ENCODE data around the gene CRTC1.

GRCh38 chr19:18770663-18771327 is 87.3 kb downstream of the CRTC1 start:
- no peak for TF ChIP-seq SPI1 (IDR thresholded peaks at IDR 0.05; ENCODE audit: borderline replicate concordance, low read depth, low read length)
- TF ChIP-seq E2F5 (CRISPR knock-in tag; IDR thresholded peaks at IDR 0.05), result no peak
- TF ChIP-seq, protein P1, sequence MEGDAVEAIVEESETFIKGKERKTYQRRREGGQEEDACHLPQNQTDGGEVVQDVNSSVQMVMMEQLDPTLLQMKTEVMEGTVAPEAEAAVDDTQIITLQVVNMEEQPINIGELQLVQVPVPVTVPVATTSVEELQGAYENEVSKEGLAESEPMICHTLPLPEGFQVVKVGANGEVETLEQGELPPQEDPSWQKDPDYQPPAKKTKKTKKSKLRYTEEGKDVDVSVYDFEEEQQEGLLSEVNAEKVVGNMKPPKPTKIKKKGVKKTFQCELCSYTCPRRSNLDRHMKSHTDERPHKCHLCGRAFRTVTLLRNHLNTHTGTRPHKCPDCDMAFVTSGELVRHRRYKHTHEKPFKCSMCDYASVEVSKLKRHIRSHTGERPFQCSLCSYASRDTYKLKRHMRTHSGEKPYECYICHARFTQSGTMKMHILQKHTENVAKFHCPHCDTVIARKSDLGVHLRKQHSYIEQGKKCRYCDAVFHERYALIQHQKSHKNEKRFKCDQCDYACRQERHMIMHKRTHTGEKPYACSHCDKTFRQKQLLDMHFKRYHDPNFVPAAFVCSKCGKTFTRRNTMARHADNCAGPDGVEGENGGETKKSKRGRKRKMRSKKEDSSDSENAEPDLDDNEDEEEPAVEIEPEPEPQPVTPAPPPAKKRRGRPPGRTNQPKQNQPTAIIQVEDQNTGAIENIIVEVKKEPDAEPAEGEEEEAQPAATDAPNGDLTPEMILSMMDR (IDR thresholded peaks at IDR 0.05 in 2 of 3, conservative IDR thresholded peaks at IDR 0.05 in 1 of 3; ENCODE audit: insufficient read depth in 2 of 3, low read depth in 1 of 3, low read length in 3 of 3), result no peak
- no peak for TF ChIP-seq SMAD3 (CRISPR knock-in tag; conservative IDR thresholded peaks at IDR 0.05)
- no peak for TF ChIP-seq SNAPC5 (CRISPR knock-in tag; IDR thresholded peaks at IDR 0.05)
- no peak for TF ChIP-seq ZNF592 (IDR thresholded peaks at IDR 0.05)
- TF ChIP-seq ZNF146 (CRISPR knock-in tag; IDR thresholded peaks at IDR 0.05; ENCODE audit: unreplicated experiment), result no peak
- TF ChIP-seq ZBTB49 (CRISPR knock-in tag; IDR thresholded peaks at IDR 0.05; ENCODE audit: borderline replicate concordance), result no peak

All from K562 (cell line).